ENCODE data around the gene DERA.

- TF ChIP-seq CTCF (conservative IDR thresholded peaks at IDR 0.05 in 1 of 2, IDR thresholded peaks at IDR 0.05 in 1 of 2; ENCODE audit: low read depth in 1 of 2, low read length in 2 of 2) (no peak), EZH2 (IDR thresholded peaks at IDR 0.05; ENCODE audit: low read length, missing control alignments) (no peak)
Measured at GRCh38 chr12:16018306-16018705, 107.2 kb downstream of the DERA start.

Measured in fibroblast of lung (primary cell).